GM21360 (cell line): ENCODE measurements around the gene ZIC2.
"Not testable (repeated sequence)": the region's sequence is repeated elsewhere in the genome, so short reads cannot be mapped to it uniquely, and the experiment has no call there.

Experiments used
- ATAC-seq: cut with Tn5 transposase; IDR thresholded peaks from one replicate; pipeline ENCODE4 v1.9.1; 2021; ENCODE audit warnings: mild to moderate bottlenecking, moderate library complexity; ENCODE audit not compliant: unreplicated experiment

ZIC2 gene

DNA sequence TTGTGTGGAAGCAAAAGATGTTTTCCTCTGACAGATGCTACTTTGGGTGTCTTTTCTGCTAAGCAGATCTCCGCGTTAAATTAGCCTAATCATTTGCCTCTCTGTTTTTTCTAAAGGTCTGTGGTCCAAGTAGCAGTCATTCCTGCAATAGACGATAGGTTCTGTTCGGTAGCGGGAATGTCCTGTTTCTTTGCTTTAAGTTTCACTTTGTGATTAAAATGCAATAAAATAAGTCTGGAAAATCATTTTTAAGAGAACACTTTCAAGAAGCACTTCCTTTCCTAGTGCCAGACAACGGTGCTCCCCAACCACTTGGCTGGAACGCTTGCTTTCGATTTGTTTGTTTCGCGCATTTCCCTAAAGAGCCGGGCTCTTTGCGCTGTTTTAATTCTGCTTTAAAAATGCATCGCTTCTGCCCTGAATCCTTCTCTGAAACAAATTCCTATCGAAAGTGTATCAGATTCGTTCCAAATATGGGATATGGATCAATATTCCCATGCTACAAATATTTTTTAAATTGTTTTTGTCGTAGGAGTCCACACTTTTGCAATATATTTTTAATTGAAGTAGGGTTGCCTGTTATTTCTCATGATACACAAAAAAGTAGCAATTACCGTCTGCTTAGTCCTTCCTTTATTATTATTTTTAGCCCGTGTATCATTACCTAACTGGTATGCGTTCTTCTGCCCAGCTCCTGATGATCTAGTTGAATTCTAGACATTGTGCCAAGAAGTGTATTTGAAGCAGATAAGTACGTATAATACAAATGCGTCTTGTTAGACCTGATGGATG lies 14.2 kb downstream of the ZIC2 start:
- ATAC-seq = no peak

DNA sequence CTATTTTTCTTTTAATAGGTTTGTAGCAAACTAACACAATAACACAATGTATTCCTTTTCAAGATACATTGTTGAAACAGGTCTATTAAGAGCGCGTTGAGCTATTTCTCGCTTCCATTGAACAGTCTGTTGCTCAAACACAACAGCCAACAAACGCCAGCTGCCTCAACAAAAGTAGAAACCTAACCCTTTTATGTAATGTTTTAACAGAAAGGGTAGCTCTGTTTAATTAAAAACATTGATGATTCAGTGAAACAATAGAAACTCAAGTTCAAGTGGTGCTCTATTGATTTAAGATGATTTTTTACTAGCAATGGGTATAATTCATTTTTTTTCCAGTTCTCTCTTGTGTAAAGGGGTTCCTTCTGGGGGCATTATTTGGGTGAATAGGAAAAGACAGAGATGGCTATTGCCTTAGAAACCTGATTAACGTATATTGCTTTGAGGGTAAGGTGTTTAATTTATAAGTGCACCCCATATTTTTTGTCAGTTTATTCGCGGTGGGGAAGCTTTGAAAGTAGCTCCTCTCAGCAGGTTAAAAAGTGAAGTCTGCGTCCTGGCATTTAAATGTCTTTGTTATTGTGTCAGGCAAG lies 14.9 kb downstream of the ZIC2 start:
- ATAC-seq = no peak

DNA sequence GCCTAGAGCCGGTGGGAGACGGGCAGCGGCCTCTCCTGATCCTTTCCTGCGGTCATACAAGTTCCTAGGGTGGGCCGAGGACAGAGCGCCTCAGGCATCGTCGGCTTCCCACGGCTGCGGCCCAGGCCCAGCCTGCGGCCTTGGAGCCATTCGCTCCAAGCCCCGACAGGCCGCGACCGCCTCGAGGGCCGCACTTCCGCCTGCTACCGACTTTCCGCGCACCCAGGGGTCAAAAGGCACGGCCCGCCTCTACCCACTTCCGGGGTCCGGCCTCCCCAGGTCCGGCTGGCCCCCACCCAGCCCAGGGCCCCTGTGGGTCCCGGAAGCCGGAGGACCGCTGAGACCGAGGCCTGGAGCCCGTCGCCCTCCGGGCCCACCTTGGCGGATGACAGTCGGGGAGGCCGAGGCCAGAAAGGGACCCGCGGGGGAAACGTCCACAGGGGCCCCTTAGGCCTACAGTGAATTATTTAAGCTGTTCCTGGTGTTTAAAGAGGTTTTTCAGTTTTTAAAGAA lies 16.2 kb downstream of the ZIC2 start:
- no peak for ATAC-seq

DNA sequence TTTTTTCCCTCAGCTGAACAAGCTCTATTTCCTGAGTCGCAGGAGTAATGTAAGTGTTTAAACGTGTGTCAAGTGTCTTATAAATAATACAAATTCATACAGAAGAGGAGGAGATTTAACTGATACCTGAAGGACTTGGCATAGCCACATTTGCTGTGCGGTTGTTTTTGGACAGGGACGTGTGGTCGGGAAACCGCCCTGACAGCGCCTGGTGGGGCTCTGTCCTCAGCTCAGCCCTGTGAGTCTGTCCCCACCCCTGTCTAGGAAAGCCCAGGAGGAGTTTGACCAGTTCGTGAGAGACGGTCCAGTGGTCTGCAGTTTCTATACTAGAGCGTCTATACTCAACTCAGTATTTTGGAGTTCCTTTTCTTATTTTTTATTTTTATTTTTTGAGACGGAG lies 16.7 kb downstream of the ZIC2 start:
- ATAC-seq = no peak

DNA sequence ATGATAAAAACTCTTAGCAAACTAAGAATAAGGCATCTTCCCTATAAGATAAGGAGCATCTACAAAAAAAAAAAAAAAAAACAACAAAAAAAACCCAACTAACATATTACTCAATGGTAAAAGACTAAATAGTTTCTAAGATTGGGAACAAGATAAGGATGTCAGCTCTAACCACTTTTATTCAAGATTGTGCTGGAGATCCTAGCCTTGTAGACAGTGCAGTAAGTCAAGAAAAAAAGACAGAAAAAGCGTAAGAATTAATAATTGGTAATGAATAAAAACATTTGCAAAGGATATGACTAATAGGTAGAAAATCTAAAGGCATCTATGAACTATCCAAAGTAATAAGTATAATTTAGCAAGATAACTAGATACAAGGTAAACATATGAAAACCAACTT lies 33.0 kb downstream of the ZIC2 start:
- no peak for ATAC-seq

DNA sequence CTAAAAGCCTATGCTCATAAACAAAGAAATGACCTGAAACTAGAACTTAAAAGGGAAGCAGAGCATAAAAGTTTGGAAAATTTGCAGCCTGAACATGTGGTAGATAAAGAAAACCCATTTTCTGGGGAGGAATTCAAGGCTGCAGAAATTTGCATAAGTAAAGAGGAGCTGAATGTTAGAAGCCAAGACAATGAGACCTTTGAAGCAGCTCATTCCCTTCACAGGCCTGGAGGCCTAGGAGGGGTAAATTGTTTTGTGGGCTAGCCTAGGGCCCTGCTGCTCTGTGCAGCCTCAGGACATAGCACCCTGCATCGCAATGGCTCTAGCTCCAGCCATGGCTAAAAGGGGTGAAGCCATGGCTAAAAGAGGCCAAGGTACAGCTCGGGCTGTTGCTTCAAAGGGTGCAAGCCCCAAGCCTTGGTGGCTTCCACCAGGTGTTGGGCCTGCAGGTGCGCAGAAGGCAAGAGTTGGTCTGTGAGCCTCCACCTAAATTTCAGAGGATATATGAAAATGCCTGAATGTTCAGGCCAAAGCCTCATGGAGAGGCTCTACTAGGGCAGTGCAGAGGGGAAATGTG lies 38.3 kb downstream of the ZIC2 start:
- ATAC-seq = no peak

DNA sequence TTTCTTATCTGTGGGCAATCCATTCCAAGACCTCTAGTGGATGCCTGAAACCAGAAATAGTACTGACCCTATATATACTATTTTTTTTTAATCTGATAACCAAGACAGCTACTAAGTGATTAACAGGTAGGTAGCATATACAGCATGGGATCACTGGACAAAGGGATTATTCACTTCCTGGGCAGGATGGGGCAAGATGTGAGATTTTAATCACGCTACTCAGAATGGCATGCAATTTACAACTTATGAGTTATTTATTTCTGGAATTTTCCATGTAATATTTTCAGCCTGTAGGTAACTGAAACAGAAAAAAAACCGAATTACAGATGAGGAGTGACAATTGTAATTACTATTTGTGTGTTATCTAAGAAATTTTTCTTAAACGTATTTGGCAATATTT lies 41.2 kb downstream of the ZIC2 start:
- no peak for ATAC-seq

DNA sequence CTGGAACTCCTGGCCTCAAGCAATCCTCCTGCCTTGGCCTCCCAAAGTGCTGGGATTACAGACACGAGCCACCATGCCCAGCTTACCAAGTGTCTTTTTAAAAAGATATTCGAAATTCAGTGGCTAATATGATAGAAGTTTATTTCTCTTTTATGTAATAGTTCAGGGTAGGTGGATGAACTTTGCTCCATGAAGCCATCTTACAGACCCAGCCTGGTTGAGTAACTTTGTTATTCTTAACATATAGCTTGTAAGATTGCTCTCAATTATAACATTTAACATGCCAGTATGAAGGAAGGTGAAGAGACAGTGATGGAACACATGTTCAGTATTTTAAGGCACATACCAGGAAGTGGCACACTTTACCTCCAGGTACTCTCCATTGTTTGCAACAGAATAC lies 42.4 kb downstream of the ZIC2 start:
- no peak for ATAC-seq

DNA sequence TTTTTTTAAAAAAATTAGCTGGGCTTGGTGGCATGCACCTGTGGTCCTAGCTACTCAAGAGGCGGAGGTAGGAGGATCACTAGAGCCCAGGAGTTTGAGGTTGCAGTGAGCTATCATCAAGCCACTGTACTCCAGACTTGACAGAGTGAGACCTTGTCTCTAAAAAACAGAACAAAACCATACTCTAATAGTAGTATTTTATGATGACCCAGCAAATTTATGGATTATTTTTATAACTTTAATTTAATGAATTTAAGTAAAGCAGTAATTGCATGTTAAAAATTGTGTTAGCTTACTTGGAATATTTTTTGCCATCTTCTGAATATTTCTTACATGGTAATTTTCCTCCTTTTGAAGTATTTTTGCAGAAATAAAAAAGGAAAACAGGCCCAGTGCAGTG lies 48.3 kb downstream of the ZIC2 start:
- ATAC-seq = no peak

DNA sequence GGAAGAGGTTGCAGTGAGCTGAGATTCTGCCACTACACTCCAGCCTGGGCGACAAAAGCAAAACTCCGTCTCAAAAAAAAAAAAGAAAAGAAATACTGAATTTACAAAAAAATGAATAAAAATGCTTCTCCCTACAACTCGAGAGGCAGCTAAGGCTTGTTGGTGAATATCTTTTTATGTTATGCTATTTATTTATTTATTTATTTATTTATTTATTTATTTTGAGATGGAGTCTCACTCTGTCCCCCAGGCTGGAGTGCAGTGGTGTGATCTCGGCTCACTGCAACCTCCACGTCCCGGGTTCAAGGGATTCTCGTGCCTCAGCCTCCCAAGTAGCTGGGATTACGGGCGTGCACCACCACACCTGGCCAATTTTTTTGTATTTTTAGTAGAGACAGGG lies 51.1 kb downstream of the ZIC2 start:
- ATAC-seq = not testable (repeated sequence)

DNA sequence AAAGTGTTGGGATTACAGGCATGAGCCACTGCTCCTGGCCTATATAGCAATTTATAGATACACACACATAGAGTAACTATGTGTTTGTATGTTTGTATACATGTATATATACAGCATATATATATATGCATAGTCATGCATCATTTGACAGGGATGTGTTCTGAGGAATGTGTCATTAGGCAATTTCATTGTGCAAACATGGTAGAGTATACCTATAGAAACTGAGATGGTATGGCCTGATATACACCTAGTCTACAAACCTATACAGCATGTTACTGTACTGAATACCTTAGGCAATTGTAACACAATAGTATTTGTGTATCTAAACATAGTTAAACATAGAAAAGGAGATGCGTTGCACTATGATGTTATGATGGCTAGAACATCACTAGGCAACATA lies 54.4 kb downstream of the ZIC2 start:
- ATAC-seq = no peak
